ENCODE measurements around the gene COL4A4.

COL4A4 gene

GRCh38 chr2:226984750-226985582 lies 179.0 kb downstream of the COL4A4 start:
- no peak for DNase-seq (ENCODE audit: low read depth in 4 of 4, low spot score in 1 of 4)

GRCh38 chr2:226983895-226984749 lies 179.9 kb downstream of the COL4A4 start:
- DNase-seq (ENCODE audit: low read depth in 4 of 4, low spot score in 1 of 4), result no peak

GRCh38 chr2:226981791-226982326 lies 182.1 kb downstream of the COL4A4 start:
- no peak for DNase-seq (ENCODE audit: low read depth in 4 of 4, low spot score in 1 of 4)

- DNase-seq (ENCODE audit: low read depth in 4 of 4, low spot score in 1 of 4), result no peak
These were observed 185.0 kb downstream of the COL4A4 start for GRCh38 chr2:226979004-226979403.

GRCh38 chr2:226978300-226978699 lies 185.7 kb downstream of the COL4A4 start:
- DNase-seq (ENCODE audit: low read depth in 4 of 4, low spot score in 1 of 4), result no peak

- DNase-seq (ENCODE audit: low read depth in 4 of 4, low spot score in 1 of 4), result no peak
These were observed 186.2 kb downstream of the COL4A4 start for GRCh38 chr2:226977775-226978190.

- no peak for DNase-seq (ENCODE audit: low read depth in 4 of 4, low spot score in 1 of 4)
These were observed 190.2 kb downstream of the COL4A4 start for GRCh38 chr2:226973816-226974215.

GRCh38 chr2:226971770-226972169 lies 192.2 kb downstream of the COL4A4 start:
- no peak for DNase-seq (ENCODE audit: low read depth in 4 of 4, low spot score in 1 of 4)

- DNase-seq (ENCODE audit: low read depth in 4 of 4, low spot score in 1 of 4), result no peak
These were observed 192.9 kb downstream of the COL4A4 start for GRCh38 chr2:226971084-226971483.

GRCh38 chr2:226970362-226970761 lies 193.6 kb downstream of the COL4A4 start:
- no peak for DNase-seq (ENCODE audit: low read depth in 4 of 4, low spot score in 1 of 4)

GRCh38 chr2:226969417-226970080 lies 194.5 kb downstream of the COL4A4 start:
- DNase-seq (ENCODE audit: low read depth in 4 of 4, low spot score in 1 of 4), result no peak

- no peak for DNase-seq (ENCODE audit: low read depth in 4 of 4, low spot score in 1 of 4)
These were observed 198.6 kb downstream of the COL4A4 start for GRCh38 chr2:226965376-226965775.

- no peak for DNase-seq (ENCODE audit: low read depth in 4 of 4, low spot score in 1 of 4)
These were observed 200.5 kb downstream of the COL4A4 start for GRCh38 chr2:226963528-226963927.

GRCh38 chr2:226962176-226962773 lies 201.7 kb downstream of the COL4A4 start:
- no peak for DNase-seq (ENCODE audit: low read depth in 4 of 4, low spot score in 1 of 4)

GRCh38 chr2:226959418-226959817 lies 204.6 kb downstream of the COL4A4 start:
- DNase-seq (ENCODE audit: low read depth in 4 of 4, low spot score in 1 of 4), result no peak

- no peak for DNase-seq (ENCODE audit: low read depth in 4 of 4, low spot score in 1 of 4)
These were observed 207.3 kb downstream of the COL4A4 start for GRCh38 chr2:226956659-226957058.

GRCh38 chr2:226953826-226954225 lies 210.2 kb downstream of the COL4A4 start:
- no peak for DNase-seq (ENCODE audit: low read depth in 4 of 4, low spot score in 1 of 4)

- no peak for DNase-seq (ENCODE audit: low read depth in 4 of 4, low spot score in 1 of 4)
These were observed 210.8 kb downstream of the COL4A4 start for GRCh38 chr2:226953206-226953605.
